Mesothelial cell of epicardium (in vitro differentiated cells): ENCODE results near the gene ZNF609. TPM values are rescaled to one million over a fixed set of nuclear protein-coding genes. Genes with fewer than 3 reads are reported as not detected.

ENCODE experiments used
- DNase-seq, 2 experiments: peaks; one replicate each; pipeline ENCODE4 v3.0.0; 2021; ENCODE audit warnings: low spot score in 2 of 2; ENCODE audit not compliant: unreplicated experiment in 2 of 2
- H3K27ac Mint-ChIP-seq: 2 replicates; pipeline ENCODE4 v1.8.0; 2021; ENCODE audit warnings: mixed read lengths
- H3K27me3 Mint-ChIP-seq: 2 replicates; pipeline ENCODE4 v1.8.0; 2021; ENCODE audit warnings: low read depth, mixed read lengths
- H3K36me3 Mint-ChIP-seq: 2 replicates; pipeline ENCODE4 v1.8.0; 2021; ENCODE audit warnings: mixed read lengths
- H3K4me1 Mint-ChIP-seq: 2 replicates; pipeline ENCODE4 v1.8.0; 2021; ENCODE audit warnings: mixed read lengths
- H3K4me3 Mint-ChIP-seq: 2 replicates; pipeline ENCODE4 v1.8.0; 2021; ENCODE audit warnings: mild to moderate bottlenecking, moderate library complexity, mixed read lengths
- H3K9me3 Mint-ChIP-seq: 2 replicates; pipeline ENCODE4 v1.8.0; 2021; ENCODE audit warnings: mixed read lengths
- CTCF ChIP-seq: fragments of 200-600 bp; sonication (generic); IDR thresholded peaks from one replicate; pipeline ENCODE4 v1.5.0; 2021; ENCODE audit warnings: antibody characterized with exemption; ENCODE audit not compliant: unreplicated experiment
- total RNA-seq: library from RNA; stranded (reverse); gene quantifications from 3 replicates; pipeline ENCODE4 v1.2.1, GENCODE V29; 2021

ZNF609 gene
- total RNA-seq, 1 donor from 2014 or later: 76.0 TPM

- H3K27ac Mint-ChIP-seq: no peak overlapping the region
- H3K4me3 Mint-ChIP-seq: no peak overlapping the region
- peaks cover 30% of the 10 kb centered on the region for H3K4me1 Mint-ChIP-seq
These were observed 244.6 kb downstream of the ZNF609 start for GRCh38 chr15:64705006-64705405.

GRCh38 chr15:64706011-64706911, 245.9 kb downstream of the ZNF609 start:
- H3K27ac Mint-ChIP-seq: no peak overlapping the region
- TF ChIP-seq CTCF: no peak
- H3K27me3 Mint-ChIP-seq: no peaks in the 10 kb centered on the region
- DNase-seq: no peak
- H3K36me3 Mint-ChIP-seq: no peaks in the 10 kb centered on the region
- H3K4me1 Mint-ChIP-seq: peaks cover 17% of the 10 kb centered on the region
- no peak overlapping the region for H3K4me3 Mint-ChIP-seq
- H3K9me3 Mint-ChIP-seq: no peaks in the 10 kb centered on the region

More at GRCh38 chr15:64705006-64705405, 244.6 kb downstream of the ZNF609 start:
- H3K9me3 Mint-ChIP-seq: no peaks in the 10 kb centered on the region
- no peaks in the 10 kb centered on the region for H3K27me3 Mint-ChIP-seq
- no peak for DNase-seq
- no peaks in the 10 kb centered on the region for H3K36me3 Mint-ChIP-seq
- TF ChIP-seq CTCF: no peak

- Mint-ChIP-seq H3K36me3 (no peaks in the 10 kb centered on the region), H3K27ac (no peak overlapping the region), H3K4me1 (no peaks in the 10 kb centered on the region), H3K4me3 (no peak overlapping the region), H3K9me3 (no peaks in the 10 kb centered on the region), H3K27me3 (no peaks in the 10 kb centered on the region)
- TF ChIP-seq CTCF: no peak
- no peak for DNase-seq
These were observed 250.5 kb downstream of the ZNF609 start for GRCh38 chr15:64710676-64711428.

GRCh38 chr15:64712353-64712752, 252.0 kb downstream of the ZNF609 start:
- no peaks in the 10 kb centered on the region for H3K9me3 Mint-ChIP-seq
- no peak for TF ChIP-seq CTCF
- H3K36me3 Mint-ChIP-seq: peaks cover 1% of the 10 kb centered on the region
- no peaks in the 10 kb centered on the region for H3K27me3 Mint-ChIP-seq
- no peak overlapping the region for H3K27ac Mint-ChIP-seq
- no peaks in the 10 kb centered on the region for H3K4me1 Mint-ChIP-seq
- H3K4me3 Mint-ChIP-seq: no peak overlapping the region
- no peak for DNase-seq

GRCh38 chr15:64713592-64713991, 253.2 kb downstream of the ZNF609 start:
- Mint-ChIP-seq H3K4me1 (no peaks in the 10 kb centered on the region), H3K27me3 (no peaks in the 10 kb centered on the region), H3K4me3 (no peak overlapping the region), H3K36me3 (peaks cover 1% of the 10 kb centered on the region), H3K27ac (no peak overlapping the region), H3K9me3 (no peaks in the 10 kb centered on the region)
- DNase-seq: no peak
- no peak for TF ChIP-seq CTCF
